CD4-positive, alpha-beta T cell (primary cell): ENCODE results near the gene SDR42E1. TPM values are rescaled to one million over a fixed set of nuclear protein-coding genes. Genes with fewer than 3 reads are reported as not detected.

Experiments
- ATAC-seq: fragments of 200-7000 bp; cut with Tn5 transposase; one replicate; pipeline ENCODE4 v1.10.0; 2022; ENCODE audit warnings: mild to moderate bottlenecking; ENCODE audit not compliant: poor library complexity
- CTCF ChIA-PET: fragments of 350-600 bp; sonication (Branson Sonifier 250); formaldehyde crosslinking; loops from one replicate; lab custom pipeline; 2021; ENCODE audit warnings: antibody characterized with exemption, inconsistent platforms; lab: Charles Lee
- POLR2A ChIA-PET: fragments of 350-600 bp; sonication (Branson Sonifier 250); formaldehyde crosslinking; loops from one replicate; lab custom pipeline; 2021; ENCODE audit warnings: antibody characterized with exemption, inconsistent platforms; lab: Charles Lee
- DNase-seq, 14 experiments: peaks; one replicate each; pipeline ENCODE4 v3.0.0-alpha.2; 2013 to 2020; ENCODE audit warnings: mixed read lengths in 2 of 14
- H3K27ac ChIP-seq, 2 donors: one replicate each; pipeline versions ENCODE4 v1.5.1 to v1.7.0; 2013; ENCODE audit warnings: low read length in 2 of 2, low read depth in 1 of 2, mild to moderate bottlenecking in 1 of 2
- H3K27me3 ChIP-seq, 2 experiments: 1 replicate in 1 of 2; 2 replicates in 1 of 2; pipeline versions ENCODE4 v1.6.1 to v1.7.0; 2013; ENCODE audit warnings: low read length in 2 of 2, control low read depth in 1 of 2, mild to moderate bottlenecking in 1 of 2, moderate library complexity in 1 of 2; ENCODE audit not compliant: insufficient read depth in 2 of 2, control insufficient read depth in 1 of 2
- H3K36me3 ChIP-seq: one replicate; pipeline ENCODE4 v1.6.1; 2013; ENCODE audit warnings: low read length, control low read depth; ENCODE audit not compliant: insufficient read depth
- H3K4me1 ChIP-seq: one replicate; pipeline ENCODE4 v1.6.1; 2013; ENCODE audit warnings: low read length, control low read depth; ENCODE audit not compliant: insufficient read depth
- H3K4me3 ChIP-seq: one replicate; pipeline ENCODE4 v1.5.1; 2013; ENCODE audit warnings: mild to moderate bottlenecking, low read length, moderate library complexity
- H3K9me3 ChIP-seq, 2 experiments: 1 replicate in 1 of 2; 2 replicates in 1 of 2; pipeline versions ENCODE4 v1.6.1 to v1.7.0; 2013; ENCODE audit warnings: low read length in 2 of 2, mild to moderate bottlenecking in 2 of 2, control low read depth in 1 of 2, moderate library complexity in 1 of 2; ENCODE audit not compliant: control insufficient read depth in 1 of 2, insufficient read depth in 1 of 2
- H3K27ac Mint-ChIP-seq: one replicate; pipeline ENCODE4 v1.8.0; 2020; ENCODE audit warnings: mixed read lengths
- H3K27me3 Mint-ChIP-seq: one replicate; pipeline ENCODE4 v1.8.0; 2021; ENCODE audit warnings: mixed read lengths
- H3K36me3 Mint-ChIP-seq: one replicate; pipeline ENCODE4 v1.8.0; 2021; ENCODE audit warnings: low read depth, mixed read lengths
- H3K4me1 Mint-ChIP-seq: one replicate; pipeline ENCODE4 v1.8.0; 2021; ENCODE audit warnings: low read depth, mixed read lengths
- H3K4me3 Mint-ChIP-seq: one replicate; pipeline ENCODE4 v1.8.0; 2020; ENCODE audit warnings: mild to moderate bottlenecking, mixed read lengths
- H3K9me3 Mint-ChIP-seq: one replicate; pipeline ENCODE4 v1.8.0; 2020; ENCODE audit warnings: mixed read lengths
- CTCF ChIP-seq: fragments of 200-600 bp; IDR thresholded peaks from one replicate; pipeline ENCODE4 v1.8.0; 2022; ENCODE audit warnings: antibody characterized with exemption, mild to moderate bottlenecking
- intact Hi-C, 2 experiments: fragments of 100-400 bp; cut with DNase I in 1 of 2; cut with micrococcal nuclease in 1 of 2; formaldehyde crosslinking; loops; one replicate each; pipeline versions ENCODE4 v1.15.1 to v1.9.0; 2023 to 2025; cut with DNase I, micrococcal nuclease
- total RNA-seq, 174 experiments: library from RNA in 2 of 174; stranded (reverse) in 2 of 174; gene quantifications; one replicate each; pipeline ENCODE4 v1.2.3 and lab custom pipeline; 2021 to 2026

The SDR42E1 gene
- total RNA-seq, 2 experiments from 2014 or later = 4.5 to 7.6 TPM

GRCh38 chr16:82037666-82038065 lies 26.4 kb upstream of the SDR42E1 start:
- Mint-ChIP-seq H3K36me3 (no peaks in the 10 kb centered on the region), H3K9me3 (no peaks in the 10 kb centered on the region), H3K27ac (no peak overlapping the region), H3K4me1 (no peaks in the 10 kb centered on the region), H3K4me3 (no peak overlapping the region), H3K27me3 (peaks cover 36% of the 10 kb centered on the region)
- no peak overlapping the region for H3K4me3 ChIP-seq
- TF ChIP-seq CTCF = no peak
- POLR2A ChIA-PET = no interaction called here
- peaks cover 0 to 6% of the 10 kb centered on the region in 2 experiments for H3K27me3 ChIP-seq
- intact Hi-C loops = no loop called here
- no peaks in the 10 kb centered on the region for H3K4me1 ChIP-seq
- no peaks in the 10 kb centered on the region for H3K9me3 ChIP-seq
- DNase-seq = no peak
- CTCF ChIA-PET = no interaction called here
- no peak for ATAC-seq
- H3K27ac ChIP-seq = no peak overlapping the region
- H3K36me3 ChIP-seq = no peaks in the 10 kb centered on the region

- ChIA-PET CTCF (no interaction called here), POLR2A (no interaction called here)
- DNase-seq = no peak
- intact Hi-C loops = no loop called here
- no peak for ATAC-seq
- H3K27ac ChIP-seq = no peak overlapping the region
- no peaks in the 10 kb centered on the region for H3K36me3 Mint-ChIP-seq
- TF ChIP-seq CTCF = no peak
- no peaks in the 10 kb centered on the region for H3K36me3 ChIP-seq
- H3K9me3 Mint-ChIP-seq = no peaks in the 10 kb centered on the region
- no peak overlapping the region for H3K27ac Mint-ChIP-seq
- no peaks in the 10 kb centered on the region for H3K9me3 ChIP-seq
- H3K27me3 ChIP-seq = peaks cover 2 to 6% of the 10 kb centered on the region in 2 experiments
- H3K4me1 Mint-ChIP-seq = no peaks in the 10 kb centered on the region
- H3K4me3 ChIP-seq = no peak overlapping the region
- H3K4me1 ChIP-seq = no peaks in the 10 kb centered on the region
- H3K4me3 Mint-ChIP-seq = no peak overlapping the region
- H3K27me3 Mint-ChIP-seq = peaks cover 40% of the 10 kb centered on the region
These were observed 26.0 kb upstream of the SDR42E1 start for GRCh38 chr16:82037251-82037650.

GRCh38 chr16:82034981-82035612 lies 23.8 kb upstream of the SDR42E1 start, which contains the start of gene HSD17B2:
HSD17B2 (plus strand) TSS chr16:82035253; CDS start chr16:82035425, 172 bp downstream.
- POLR2A ChIA-PET = interaction anchor here (0.6 kb wide), 1 partner anchor 146 kb away, joined by 4 read pairs; no protein-coding TSS in a partner anchor
- no peaks in the 10 kb centered on the region for H3K9me3 Mint-ChIP-seq
- H3K4me3 ChIP-seq = no peak within 1 kb of the TSS
- no peak for ATAC-seq
- H3K4me1 ChIP-seq = no peaks in the 10 kb centered on the region
- no peak for DNase-seq
- H3K36me3 ChIP-seq = no peaks in the 10 kb centered on the region
- H3K36me3 Mint-ChIP-seq = no peaks in the 10 kb centered on the region
- H3K9me3 ChIP-seq = no peaks in the 10 kb centered on the region
- no peak within 1 kb of the TSS for H3K27ac ChIP-seq
- H3K27ac Mint-ChIP-seq = no peak within 1 kb of the TSS
- intact Hi-C loops = no loop called here
- no peaks in the 10 kb centered on the region for H3K4me1 Mint-ChIP-seq
- H3K27me3 Mint-ChIP-seq = peaks cover 44% of the 10 kb centered on the region
- no peak within 1 kb of the TSS for H3K4me3 Mint-ChIP-seq
- CTCF ChIA-PET = no interaction called here
- peaks cover 4 to 6% of the 10 kb centered on the region in 2 experiments for H3K27me3 ChIP-seq
- no peak for TF ChIP-seq CTCF
